Measurements from ENCODE around the gene FAU.
A peak's percentile ranks its signal among the peaks of the same experiment; 100 is the strongest.
"Not testable (repeated sequence)": the region's sequence is repeated elsewhere in the genome, so short reads cannot be mapped to it uniquely, and the experiment has no call there.

FAU gene

DNA sequence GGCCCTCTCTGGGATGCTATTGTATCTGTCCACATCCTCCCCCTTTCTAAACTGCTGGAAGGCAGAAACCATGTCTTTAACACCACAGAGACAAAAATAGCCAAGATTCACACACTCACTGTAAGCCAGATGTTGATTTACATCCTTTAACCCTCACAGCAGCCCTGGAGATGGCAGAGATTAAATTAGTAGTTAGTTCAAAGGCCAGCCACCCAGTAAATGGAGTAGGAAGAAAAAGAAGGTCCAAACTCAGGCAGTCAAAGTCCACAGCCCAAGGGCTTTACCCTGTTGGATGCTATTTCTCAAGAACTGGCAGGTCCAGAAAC lies 2.3 kb downstream of the FAU start:
- no peak for DNase-seq

DNA sequence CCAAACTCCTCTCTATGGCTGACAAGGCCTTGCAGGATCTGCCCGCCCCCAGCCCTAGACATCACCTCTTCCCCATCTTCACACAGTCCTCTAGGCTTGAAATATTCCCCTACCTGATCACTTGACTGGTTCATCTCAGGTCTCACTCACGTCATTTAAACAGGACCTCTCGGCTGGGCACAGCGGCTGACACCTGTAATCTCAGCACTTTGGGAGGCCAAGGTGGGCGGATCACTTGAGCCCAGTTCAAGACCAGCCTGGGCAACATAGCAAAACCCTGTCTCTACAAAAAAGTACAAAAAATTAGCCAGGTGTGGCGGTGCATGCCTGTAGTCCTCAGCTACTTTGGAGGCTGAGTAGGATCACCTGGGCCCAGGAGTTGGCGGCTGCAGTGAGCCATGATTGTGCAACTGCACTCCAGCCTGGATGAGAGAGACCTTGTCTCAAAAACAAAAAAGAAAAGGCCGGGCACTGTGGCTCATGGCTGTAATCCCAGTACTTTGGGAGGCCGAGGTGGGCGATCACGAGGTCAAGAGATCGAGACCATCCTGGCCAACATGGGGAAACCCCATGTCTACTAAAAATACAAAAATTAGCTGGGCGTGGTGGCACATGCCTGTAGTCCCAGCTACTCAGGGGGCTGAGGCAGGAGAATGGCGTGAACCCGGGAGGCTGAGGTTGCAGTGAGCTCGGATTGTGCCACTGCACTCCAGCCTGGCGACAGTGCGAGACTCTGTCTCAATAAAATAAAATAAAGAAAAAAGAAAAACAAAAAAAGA lies 2.9 kb downstream of the FAU start:
- DNase-seq = not testable (repeated sequence)

DNA sequence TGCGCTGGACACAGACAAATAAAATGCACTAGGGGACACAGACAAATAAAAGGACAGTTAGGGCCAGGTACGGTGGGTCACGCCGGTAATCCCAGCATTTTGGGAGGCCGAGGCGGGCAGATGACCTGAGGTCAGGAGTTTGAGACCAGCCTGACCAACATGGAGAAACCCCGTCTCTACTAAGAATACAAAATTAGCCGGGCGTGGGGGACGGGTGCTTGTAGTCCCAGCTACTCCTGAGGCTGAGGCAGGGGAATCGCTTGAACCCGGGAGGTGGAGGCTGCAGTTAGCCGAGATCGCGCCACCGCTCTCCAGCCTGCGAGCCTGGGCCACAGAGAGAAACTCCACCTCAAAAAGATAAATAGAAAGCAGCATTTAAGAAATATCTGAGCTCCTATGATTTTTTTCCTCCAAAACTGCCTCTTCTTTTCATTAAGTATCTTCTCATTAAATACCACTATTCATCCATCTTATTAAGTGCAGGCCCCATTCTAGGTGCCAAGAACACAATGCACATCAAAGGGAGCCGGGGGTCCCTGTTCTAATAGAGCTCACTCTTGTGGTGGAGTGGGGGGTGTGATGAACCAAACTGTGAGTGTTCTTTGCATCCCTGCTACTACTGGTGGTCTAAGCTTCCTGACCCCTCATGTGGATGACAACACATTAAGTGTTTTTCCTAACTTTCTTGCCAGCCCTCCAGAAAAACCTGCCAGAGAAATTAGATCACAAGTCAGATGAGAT lies 3.7 kb downstream of the FAU start:
- no peak for DNase-seq

DNA sequence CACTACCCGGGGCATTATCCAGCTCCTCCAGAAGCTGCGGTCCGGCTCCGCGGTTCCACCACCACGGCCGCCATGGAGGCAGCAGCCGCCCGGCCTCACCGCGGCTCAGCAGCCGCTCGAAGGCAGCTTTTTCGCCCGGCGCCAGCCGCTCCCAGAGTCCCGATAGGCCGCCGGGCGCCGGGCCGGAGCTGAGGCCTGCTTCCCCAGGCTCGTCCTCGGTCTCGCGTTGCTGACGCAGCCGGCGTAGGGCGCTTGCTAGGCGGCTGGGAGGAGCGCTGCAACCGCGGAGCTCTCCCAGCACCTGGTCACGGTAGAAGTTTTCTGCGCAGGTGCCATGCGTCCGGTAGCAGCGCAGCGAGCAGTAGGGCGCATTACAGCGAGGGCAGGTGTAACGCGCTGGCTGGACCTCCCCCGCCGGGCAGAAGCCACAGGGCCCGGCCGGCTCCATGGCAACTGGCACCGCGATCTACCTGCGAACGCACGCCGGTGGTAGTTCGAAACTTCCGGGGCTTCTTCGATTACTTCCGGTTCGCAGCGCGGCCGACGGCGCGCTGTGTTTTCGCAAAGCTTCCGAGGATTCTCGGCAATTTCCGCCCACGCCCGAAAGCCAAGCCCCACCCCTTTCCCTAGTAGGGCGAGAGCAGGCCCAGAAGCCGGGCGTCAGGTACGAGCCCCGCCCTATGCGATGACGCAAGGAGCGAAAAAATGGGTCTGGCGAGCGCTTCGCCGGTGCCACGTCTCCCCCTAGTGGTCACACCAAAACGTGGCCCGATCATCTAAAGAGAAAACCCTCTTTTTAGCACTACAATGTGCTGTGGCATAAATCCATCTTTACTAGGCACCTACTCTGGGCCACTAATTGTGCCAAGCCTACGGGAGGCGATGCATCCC lies 4.5 kb downstream of the FAU start, which contains the start of gene ZNHIT2:
Gene ZNHIT2 (minus strand): TSS at position 496 of the 891 bp plus-strand sequence. CDS start 48 bp downstream, at position 448.
- DNase-seq = peak; percentile 100

DNA sequence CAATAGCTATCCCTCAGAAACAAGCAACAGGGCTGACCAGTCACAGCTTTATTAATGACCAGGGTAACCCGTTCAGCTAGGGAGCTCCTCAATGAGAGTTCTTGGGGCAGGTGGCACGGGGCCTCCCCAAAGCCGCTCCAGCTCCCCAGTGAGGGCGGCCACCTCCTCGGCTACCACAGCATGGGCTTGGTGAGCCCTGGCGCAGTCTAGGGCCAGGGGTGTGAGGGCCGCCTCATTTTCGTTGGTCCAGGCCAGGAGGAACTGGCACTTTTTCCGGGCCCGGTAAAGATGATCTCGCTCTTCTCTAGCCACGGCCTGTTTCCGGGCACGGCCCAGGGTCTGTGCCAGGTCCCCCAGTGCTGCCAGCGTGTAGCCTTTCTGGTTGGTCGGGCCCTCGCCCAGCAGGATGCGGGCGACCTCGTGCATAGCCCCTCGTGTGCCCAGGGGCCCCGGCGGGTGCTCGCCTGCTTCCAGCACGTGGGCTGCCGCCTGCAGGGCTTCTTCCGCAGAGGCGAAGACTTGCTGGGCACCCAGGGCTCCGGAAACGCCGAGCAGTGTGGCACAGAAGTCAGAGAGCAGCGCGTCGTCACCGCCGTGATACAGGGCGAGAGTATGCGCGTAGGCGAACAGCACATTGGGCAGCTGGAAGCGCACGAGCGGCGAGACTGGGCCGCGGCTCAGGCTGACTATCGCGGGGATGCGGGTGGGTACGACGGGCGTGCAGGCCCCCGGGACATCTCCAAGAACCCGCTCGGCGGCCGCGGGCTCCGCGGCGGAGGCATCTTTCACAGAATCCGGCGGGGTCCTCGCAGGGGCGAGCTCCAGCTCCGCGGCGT lies 5.3 kb downstream of the FAU start:
- peak; percentile 43 for DNase-seq

DNA sequence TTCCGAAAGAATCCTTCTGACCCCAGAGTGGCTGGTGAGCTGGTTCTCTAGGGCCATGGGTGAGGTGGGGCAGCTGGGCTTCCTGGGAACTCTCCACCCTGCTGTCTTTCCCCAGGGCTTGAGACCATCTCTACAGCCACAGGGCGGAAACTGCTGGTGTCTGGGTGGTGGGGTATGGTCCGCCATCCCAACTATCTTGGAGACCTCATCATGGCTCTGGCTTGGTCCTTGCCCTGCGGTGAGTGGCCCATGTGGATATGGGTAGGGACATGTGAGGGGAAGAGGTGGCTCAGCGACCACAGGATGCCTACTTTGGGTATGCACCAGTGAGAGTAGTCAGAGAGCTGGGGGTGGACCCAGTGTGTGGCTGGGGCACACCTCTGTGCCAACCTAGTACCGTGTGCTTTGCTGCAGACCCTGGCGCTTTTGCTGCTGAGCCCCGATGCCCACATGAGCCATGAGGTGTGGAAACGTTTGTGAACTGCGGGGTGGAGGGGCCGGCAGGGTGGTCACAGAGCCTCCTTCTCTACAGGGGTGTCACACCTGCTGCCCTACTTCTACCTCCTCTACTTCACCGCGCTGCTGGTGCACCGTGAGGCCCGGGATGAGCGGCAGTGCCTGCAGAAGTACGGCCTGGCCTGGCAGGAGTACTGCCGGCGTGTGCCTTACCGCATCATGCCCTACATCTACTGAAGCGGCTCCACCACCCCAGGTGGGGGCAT lies 6.4 kb downstream of the FAU start:
- DNase-seq = peak; percentile 18

DNA sequence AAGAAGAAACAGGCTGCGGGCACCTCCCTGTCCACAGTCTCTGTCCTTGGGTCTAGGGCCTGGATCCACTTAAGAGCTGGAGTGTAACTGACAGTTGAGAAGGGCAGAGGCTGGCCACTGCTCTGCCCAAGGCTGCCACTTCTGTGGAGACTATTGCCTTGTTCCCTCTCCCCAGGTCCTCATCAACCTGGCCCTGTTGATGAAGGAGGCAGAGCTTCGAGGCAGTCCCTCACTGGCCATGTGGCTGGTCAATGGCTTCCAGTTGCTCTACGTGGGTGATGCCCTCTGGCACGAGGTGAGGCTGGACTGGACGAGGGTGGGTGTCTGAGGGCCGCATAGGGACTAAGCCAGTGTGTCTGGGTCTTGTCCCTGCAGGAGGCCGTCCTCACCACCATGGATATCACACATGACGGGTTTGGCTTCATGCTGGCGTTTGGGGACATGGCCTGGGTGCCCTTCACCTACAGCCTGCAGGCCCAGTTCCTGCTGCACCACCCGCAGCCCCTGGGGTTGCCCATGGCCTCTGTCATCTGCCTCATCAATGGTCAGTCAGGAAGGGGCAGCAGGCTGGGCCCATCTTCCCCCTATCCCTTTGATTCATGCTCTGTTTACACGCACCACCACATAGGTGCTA lies 7.3 kb downstream of the FAU start:
- peak; percentile 26 for DNase-seq

DNA sequence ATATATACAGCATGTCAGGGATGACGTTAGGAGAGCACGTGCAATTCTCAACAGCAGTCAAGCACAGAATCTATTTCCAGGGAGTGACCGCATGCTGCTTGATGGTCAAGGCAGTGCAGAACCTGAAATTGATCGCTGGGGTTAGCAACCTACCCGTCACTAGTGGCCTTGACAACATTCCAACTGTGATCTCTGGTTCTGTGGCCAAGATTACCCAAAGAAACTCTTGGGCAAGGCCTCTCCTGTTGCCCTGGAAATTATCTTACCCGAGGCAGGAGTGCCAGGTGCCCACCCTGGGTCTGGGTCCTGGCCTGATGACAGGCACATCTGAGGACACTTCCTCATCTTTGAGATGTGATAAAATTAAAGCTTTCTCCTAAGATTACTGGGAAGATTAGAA lies 8.1 kb downstream of the FAU start:
- DNase-seq = peak; percentile 16

DNA sequence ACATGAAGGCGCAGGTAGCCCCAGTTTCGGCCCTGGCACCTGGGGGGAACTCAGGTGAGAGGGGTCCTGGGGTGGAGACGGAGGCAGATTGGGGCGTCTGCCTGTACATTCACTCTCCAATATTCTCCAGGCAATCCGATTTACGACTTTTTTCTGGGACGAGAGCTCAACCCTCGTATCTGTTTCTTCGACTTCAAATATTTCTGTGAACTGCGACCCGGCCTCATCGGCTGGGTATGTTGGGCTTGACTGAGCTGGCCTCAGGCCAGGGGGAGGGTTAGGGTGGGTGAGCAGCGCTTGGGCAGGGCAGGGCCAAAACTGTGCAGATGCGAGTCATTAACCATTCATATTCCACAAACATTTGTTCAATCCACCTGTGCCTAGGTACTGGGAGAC lies 8.6 kb downstream of the FAU start:
- DNase-seq = peak; percentile 33

DNA sequence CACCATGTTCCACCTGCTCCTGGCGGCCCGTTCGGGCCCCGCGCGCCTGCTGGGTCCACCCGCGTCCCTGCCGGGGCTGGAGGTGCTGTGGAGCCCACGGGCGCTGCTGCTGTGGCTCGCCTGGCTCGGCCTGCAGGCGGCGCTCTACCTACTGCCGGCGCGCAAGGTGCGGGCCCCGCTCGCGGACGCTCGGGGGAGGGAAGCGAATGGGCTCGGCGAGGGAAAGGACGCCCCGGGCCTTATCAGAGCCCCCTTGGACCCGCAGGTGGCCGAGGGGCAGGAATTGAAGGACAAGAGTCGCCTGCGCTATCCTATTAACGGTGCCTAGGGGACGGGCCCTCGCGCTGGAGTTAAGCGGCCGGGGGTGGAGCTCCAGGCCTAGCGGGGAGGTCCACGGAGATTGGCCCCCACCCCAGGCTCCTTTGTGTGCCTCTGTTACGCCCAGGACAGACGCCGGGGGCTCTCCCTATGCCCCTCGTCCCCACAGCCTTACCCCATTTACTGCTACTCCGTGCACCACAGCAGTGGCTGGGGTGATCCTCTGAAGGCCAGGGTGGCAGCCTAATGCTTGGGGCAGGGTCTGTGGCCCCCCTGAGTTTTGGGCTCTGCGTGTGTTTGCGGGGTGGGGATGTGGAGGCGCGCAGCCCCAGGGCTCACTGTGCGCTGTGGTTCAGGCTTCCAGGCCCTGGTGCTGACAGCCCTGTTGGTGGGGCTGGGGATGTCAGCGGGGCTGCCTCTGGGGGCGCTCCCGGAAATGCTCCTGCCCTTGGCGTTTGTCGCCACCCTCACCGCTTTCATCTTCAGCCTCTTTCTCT lies 9.2 kb downstream of the FAU start:
- peak; percentile 65 for DNase-seq

DNA sequence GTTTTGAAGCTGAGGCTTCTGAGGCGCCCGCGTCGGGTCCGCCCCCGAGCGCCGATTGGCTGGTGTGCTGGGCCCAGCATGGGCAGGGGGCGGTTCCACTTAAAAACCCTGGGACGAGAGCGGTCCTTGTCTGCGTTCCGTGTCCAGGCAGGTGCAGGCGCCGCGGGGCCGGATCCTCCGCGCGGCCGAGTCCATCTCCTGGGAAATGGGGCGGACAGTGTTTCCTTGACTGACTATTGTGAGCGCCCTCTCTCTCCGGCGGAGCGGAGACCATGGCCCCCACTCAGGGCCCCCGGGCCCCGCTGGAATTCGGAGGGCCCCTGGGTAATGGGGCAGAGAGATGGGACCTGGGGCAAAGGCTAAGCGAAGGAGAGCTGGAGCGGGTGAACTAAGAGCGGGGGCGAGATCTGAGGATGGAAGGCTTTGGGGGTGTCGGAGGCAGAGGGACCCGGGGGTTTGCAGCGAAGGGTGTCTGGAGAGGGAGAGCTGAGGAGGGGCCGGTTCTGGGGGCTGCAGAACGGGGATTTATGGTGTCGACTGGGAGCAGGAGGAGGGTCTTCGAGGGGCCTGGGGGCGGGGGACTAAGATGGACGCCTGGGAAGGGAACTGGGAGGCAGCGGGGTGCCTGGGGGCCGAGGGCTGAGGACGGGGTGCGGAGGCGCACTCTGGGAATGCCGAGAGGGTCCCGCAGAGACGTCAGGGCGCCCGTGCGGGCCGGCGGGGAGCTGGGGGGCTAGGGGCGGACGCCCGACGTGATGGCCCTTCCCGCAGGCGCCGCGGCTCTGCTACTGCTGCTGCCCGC lies 10.0 kb downstream of the FAU start, which contains the start of gene TM7SF2:
Gene TM7SF2 (plus strand): TSS at position 129 of the 802 bp plus-strand sequence. CDS start 144 bp downstream, at position 273.
- peak; percentile 94 for DNase-seq

DNA sequence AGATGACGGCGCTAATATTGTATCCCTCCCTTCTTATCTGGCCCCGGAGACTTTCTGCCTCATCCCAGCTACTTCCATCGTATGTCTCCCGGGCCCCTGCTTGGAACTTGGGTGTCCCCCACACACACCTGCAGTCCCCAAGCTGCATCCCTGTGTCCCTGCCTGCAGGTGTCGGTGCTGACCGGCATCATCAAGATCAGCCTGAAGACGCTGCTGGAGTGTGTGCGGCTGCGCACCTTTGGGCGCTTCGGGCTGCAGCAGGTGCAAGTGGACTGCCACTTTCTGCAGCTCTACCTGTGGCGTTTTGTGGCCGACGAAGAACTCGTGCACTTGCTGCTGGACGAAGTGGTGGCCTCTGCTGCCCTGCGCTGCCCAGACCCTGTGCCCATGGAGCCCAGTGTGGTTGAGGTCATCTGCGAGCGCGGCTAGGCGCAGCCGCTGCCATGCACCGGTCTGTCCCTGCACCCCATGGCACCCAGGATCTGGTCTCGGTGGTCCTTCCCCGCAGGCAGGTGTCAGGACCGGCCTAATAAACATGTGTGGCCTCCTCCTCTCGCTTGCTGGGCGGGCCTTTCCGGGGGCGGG lies 10.7 kb downstream of the FAU start:
- DNase-seq = peak; percentile 30

DNA sequence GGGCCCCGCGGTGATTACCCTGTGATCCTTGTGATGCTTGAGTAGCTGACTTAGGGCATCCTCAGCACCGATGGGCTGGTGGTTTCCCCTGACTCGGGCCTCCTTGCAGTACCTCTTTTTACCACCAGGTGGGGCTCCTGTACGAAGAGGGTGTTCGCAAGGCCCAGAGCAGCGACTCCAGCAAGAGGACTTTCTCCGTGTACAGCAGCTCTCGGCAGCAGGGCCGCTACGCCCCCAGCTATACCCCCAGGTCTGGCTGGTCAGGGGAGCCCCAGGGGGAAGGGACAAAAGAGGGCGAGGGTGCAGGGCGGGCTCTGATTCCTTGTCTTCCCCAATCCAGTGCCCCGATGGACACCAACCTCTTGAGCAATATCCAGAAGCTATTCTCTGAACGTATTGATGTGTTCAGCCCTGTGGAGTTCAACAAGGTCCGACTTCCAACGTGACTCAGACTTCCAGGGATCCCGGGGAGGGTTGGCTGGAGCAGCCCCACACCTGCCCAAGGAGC lies 11.5 kb downstream of the FAU start:
- DNase-seq = peak; percentile 91

DNA sequence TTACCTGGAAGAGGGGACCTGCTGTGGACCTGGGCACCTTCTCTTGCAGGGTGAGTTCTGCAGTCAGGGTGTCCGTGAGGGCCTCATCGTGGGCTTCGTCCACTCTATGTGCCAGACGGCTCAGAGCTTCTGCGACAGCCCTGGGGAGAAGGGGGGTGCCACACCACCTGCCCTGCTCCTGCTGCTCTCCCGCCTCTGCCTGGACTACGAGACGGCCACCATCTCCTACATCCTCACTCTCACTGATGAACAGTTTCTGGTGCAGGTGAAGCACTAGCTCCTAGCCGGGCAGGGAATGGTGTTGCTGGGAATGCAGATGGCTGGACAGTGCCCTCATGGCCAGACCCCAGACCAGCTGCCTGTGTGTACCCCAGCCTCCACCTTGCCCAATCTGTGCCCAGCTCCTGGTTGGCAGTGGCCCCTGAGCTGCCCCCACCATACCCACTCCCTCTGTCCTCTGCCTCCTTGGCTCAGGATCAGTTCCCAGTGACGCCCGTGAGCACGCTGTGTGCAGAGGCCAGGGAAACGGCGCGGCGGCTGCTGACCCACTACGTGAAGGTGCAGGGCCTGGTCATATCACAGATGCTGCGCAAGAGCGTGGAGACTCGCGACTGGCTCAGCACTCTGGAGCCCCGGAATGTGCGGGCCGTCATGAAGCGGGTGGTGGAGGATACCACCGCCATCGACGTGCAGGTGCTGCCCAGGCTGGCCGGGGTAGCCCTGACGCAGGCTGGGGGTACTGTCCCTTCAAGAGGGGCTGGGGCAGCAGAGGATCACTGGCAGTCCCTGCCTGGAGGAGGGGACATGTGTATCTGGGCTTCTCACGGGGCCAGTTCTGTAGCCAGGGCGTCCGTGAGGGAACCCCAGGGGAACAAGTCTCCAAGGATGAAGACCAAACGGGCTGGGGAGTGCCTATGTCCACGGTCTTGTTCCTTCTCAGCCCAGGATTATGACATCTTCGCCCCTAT lies 12.4 kb downstream of the FAU start:
- DNase-seq = peak; percentile 25

DNA sequence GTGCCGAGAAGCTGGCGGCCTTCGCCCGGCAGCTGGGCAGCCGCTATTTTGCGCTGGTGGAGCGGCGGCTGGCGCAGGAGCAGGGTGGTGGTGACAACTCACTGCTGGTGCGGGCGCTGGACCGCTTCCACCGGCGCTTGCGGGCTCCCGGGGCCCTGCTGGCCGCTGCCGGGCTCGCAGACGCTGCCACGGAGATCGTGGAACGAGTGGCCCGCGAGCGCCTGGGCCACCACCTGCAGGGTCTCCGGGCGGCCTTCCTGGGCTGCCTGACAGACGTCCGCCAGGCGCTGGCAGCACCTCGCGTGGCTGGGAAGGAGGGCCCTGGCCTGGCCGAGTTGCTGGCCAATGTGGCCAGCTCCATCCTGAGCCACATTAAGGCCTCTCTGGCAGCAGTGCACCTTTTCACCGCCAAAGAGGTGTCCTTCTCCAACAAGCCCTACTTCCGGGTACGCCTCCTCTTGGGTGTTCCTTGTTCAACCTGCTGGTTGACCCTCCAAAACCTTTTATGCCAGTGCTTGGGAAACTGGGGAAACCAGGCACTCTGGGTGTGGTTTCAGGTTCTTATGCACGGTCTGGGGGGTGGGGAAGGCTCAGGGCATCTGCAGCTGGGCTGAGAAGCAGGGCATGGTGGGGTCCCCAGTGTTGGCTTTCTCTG lies 13.3 kb downstream of the FAU start:
- DNase-seq = peak; percentile 21

DNA sequence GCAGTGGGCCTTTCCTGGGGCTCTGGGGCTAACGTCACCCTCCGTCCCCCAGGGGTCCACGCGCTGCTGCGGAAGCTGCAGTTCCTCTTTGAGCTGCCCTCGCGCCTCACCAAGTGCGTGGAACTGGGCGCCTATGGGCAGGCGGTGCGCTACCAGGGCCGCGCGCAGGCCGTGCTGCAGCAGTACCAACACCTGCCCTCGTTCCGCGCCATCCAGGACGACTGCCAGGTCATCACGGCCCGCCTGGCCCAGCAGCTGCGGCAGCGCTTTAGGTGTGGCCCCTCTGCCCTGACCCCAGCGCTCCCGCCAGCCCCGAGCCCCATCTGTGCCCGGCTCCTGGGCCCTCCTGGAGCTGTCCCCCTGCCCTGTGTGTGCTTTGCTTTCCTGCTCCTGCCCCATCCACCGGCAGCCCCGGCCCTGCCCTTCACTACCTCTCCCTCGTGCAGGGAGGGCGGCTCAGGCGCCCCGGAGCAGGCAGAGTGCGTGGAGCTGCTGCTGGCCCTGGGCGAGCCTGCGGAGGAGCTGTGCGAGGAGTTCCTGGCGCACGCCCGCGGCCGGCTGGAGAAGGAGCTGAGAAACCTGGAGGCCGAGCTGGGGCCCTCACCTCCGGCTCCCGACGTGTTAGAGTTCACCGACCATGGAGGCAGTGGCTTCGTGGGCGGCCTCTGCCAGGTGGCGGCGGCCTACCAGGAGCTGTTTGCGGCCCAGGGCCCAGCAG lies 14.0 kb downstream of the FAU start:
- no peak for DNase-seq
